ENCODE results near the gene PAFAH2.

Gene PAFAH2

DNA sequence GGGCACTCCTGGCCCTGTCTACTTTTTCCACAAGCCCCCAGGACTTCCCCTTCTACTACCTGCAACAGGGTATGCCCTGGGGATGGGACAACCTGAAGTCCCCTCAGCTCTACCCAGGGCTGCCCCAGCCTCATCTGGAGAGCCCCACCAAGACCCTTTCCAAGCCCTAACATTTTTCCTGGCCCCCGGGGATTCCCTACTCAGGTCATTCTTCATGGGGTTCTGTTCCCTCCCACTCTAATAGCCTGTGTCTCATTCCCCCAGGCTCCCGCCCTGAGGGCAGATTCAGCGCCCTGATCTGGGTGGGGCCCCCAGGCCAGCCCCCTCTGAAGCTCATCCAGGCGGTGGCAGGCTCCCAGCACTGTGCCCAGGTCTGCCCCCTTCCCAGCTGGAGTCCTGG lies 33.3 kb upstream of the PAFAH2 start:
- DNase-seq: no peak

DNA sequence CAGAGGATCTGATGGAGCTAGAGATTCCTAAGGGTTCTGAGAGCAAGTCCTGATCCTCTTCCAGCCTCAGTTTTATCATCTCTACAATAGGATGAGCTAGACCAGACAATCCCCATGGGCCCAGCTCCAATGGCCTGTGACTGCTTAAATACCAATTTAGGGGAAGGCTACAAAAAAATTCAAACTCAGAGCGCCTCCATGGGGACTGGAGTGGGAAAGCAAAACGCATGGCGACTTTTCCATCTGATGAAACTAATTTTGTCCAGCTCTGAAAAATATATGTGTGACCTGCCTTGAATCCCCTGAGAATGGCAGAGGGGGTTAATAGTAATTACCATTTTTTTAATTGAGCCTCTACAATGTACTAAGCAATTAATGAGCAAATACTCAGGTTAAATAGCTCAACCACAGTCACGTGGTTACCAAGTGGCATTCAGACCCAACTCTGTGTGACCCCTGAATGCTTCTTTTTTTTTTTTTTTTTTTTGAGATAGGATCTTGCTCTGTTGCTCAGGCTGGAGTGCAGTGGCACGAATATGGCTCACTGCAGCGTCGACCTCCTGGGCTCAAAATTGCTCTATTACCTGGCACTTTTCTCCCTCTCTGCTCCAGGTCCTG lies 32.1 kb upstream of the PAFAH2 start:
- no peak for DNase-seq

DNA sequence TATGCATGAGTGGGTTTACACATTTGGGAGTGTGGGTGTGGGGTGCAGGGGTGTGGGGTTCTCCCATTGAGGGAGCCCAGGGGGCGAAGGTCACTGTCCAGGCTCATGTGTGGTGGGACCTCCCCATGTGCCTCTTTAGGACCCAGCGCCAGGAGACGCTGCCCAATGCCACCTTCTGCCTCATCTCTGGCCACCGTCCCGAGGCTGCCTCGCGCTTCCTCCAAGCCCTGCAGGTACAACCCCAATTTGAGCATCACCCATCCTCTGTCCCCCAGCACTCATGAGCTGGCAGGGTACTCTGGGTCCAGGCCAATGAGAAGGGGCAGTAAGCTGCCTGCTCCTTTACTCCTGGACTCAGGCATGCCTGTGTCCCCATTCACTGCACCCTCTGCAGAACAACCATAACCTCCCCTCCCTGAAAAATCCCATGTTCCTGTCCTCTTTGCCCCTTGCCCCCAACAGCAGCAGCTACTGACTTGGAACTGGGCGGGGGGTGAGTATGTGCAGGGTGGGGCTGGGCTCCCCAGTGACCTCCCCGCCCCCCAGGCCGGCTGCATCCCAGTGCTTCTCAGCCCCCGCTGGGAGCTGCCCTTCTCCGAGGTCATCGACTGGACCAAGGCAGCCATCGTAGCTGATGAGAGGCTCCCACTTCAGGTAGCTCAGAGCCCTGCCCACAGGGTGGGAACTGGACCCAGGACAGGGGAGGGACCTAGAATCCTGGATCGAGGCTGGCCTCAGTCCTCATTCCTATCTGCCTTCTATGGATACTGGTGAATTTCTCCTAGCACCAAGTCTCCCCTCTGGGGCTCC lies 31.4 kb upstream of the PAFAH2 start:
- DNase-seq: no peak

DNA sequence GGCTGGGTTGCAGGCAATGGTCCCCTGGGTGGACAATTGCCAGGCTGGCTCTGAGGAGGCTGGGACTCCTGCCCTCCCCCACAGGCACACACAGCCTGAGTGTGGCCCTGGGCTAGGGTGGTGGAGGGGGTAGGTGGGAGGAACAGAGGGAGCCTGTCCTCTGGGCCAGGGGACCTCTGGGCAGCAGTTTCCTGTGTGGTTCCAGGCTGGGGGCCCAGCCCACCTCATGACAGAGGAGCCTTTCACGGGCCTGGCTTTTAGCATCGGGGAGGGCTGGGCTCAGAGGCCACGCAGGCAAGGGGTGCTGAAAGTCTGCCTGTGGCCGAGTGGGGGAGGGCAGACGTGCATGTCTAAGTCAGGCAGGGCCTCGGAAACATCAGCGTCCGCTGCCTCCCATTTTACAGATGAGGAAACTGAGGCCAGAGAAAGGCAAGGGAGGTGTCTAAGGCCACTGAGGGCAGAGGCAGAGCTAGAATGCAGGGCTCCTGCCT lies 30.7 kb upstream of the PAFAH2 start:
- no peak for DNase-seq

DNA sequence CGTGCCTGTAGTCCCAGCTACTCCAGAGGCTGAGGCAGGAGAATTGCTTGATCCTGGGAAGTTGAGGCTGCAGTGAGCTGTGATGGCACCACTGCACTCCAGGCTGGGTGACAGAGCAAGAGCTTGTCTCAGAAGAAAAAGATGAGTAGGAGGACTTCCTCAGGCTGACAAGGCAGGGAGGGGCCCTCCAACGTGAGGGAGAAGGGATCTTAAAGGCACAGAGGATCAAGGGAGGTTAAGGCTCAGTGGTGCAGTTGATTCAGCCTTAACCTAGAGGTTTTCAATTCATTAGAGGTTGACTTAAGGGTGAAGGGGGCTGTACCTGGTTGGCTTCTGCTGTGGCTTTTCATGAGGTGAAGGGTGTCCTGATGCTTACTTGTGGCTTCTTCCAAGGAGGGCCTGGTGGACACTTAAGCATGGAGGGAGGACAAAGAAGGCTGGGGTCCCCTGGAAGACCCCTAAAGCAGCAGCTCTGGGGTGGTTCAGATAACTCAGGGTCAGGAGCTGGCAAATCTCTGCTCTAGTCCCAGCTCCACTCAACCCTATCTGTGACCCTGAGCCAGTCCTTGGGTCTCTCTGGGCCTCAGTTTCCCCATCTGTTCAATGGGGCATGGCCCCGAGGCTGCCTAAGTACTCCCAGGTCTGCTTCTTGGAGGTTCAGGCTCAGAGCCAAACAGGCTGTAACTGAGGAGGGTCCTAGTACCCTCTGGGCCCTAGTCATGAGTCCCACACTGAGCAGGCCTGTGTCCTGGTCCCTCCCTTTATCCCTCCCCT lies 30.0 kb upstream of the PAFAH2 start:
- peak; percentile 44 for DNase-seq

DNA sequence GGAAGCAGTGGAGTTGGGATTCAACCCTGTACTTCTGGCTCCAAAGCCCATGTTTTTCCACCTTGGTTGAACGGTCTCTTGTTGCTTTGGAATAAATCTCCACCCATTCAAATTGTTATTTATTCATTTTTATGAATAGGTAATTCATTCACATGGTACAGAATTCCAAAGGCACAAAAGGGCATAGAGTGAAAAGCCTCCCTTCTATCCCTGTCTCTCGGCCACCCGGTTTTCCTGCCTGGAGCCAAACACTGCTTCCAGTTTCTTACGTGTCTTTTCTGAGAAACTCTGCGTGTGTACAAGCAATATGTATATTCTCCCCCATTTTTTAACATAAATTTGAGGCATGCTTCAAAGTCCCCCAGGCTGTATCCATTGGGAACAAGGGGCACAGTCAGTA lies 27.7 kb upstream of the PAFAH2 start:
- no peak for DNase-seq

DNA sequence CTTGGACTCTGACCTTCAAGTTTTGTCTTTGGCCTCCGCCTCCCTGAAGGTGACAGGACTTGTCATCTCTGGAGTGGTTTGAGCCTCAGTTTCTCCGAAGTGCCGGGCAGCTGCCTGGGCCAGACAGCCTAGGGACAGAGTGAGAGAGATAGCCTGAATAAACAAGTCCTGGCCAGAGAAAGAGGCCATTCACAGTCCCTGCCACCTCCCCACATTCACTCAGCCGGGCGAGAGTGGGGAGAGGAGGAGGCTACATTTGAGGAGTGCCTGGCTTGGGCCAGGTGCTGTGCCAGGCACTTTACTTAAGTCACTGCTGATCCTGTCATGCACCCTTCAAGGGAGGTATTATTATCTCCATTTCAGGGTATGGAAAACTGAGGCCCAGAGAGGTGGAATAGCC lies 27.2 kb upstream of the PAFAH2 start:
- DNase-seq: no peak

DNA sequence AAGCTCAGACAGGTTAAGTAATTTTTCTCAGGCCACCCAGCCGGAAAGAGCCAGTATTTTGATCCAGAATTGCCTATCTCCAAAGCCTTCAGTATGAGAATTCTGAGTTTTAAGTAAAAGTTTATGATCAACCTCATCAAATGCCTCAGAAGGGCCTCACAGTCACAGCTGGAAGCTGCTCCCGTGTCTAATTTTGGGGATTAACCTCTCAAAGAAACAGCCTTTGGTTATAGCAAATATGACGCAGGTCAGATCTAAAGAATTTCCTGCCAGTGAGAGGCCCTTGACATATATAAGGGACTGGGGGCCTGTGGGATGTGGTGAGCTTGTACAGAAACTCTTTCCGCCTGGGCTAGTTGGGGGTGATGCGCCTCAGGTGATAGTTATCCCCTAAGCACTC lies 26.0 kb upstream of the PAFAH2 start:
- no peak for DNase-seq

DNA sequence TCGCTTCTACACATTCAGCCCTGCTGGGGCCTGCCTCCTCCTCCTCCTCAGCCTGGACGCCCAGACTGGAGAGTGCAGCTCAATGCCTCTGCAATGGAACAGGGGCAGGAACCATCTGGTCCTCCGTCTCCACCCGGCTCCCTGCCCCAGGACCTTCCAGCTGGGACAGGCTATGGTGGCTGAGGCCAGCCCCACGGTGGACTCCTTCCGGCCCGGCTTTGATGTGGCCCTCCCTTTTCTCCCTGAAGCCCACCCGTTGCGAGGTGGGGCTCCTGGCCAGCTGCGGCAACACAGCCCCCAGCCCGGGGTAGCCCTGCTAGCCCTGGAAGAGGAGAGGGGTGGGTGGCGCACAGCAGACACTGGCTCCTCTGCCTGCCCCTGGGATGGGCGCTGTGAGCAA lies 25.1 kb upstream of the PAFAH2 start:
- no peak for DNase-seq

DNA sequence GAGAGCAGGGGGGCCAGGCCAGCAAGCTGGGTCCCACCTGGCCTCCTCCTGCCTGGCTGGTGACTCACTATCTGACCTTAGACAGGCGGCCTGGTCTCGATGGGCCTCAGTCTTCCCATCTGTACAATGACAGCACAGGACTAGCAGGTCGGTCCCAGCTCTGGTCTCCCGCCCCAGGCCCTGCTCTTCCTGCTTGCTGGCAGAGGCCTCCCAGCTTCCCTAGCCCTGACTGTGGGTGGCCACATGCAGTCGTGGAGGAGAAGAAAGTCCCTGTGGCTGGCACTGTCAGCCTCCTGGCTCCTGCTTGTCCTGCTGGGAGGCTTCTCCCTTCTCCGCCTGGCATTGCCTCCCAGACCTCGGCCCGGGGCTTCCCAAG lies 24.5 kb upstream of the PAFAH2 start:
- no peak for DNase-seq

DNA sequence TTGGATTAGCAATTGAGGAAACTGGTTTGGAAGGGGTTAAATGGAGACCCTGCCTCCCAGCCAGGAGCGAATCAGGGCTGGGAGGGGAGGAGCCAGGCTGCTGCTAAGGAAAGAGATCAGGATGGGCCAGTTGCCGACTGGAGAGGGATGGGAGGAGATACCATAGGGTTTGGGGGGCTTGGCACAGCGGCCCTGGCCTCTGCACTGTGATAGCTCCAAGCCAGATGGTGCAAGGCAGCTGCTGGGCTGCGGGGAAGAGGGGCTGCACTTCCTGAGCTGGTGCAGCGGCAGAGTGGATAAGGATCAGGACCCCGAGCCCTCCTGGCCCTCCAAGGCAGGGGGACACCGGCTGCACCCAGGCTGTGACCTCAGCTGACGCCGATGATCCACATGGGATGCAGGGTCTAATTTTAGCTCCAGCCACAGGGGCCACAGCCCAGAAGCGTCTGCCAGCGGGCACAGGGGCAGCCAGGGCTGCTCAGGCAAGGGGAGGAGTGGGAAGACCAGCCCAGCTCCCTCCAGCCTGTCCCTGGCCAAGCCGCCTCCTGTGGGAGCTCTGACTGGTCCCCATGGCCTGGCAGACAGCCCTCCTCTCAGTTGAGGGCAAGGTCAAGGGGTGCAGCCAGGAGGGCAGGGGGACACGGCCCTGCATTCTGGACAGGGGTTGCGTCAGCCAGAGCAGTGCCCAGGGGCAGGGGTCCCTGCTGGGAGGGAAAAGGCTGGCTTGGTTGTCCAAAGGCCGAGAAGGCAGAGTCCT lies 24.0 kb upstream of the PAFAH2 start, which contains the start of gene EXTL1:
EXTL1 (plus strand) TSS at position 129 of the 757 bp plus-strand sequence. CDS start 872 bp downstream, outside the sequence.
- DNase-seq: no peak

DNA sequence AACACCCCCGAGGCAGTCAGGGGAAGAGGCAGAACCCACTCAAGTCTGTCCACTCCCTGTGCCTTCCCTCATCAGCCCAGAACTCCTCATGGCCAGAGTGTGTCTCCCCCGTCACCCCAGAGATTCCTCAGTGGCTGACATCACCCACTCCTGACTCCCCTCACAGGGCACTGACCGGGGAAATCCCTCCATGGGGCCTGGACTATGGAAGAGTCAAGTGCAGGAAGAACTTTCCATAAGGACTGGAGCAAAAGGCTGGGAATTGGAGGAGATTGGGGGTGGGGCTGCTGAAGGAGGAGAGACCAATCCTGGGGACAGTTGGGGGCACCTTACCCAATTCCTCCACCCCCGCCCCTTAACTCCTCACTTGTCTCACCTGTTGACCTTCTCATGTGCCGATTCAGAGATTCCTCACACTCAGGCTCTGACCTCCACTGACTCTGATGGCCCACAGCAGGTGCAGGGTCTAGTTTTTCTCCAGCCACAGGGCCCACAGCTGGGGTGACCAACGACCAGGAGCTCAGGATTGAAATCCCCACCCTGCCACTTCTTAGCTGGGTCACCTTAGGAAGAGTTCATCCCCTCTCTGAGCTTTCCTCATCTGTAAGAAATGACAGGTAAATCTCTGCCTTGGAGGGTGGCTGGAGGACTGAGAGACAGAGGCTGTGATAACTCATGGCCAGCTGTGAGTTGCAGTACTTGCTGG lies 23.2 kb upstream of the PAFAH2 start:
- DNase-seq: no peak

DNA sequence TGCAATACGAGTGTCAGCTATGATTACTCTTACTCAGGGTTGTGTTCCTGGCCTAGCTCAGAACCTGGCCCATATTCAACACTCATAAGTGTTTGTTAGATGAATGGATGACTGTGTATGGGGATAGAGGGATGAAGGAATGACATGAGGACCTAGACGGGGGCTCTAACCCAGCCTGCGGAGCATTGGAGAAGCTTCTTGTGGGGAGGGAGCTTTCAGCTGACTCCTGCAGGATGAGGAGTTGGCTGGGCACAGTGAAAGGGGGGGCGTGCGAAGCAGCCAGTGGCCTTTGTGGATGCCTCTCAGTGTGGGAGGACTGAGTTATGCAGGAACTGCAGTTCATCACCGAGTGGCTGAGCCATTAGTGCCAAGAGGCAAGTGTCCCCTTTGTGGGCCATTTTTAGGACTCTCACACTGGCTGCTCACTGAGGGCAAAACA lies 22.5 kb upstream of the PAFAH2 start:
- DNase-seq: no peak

DNA sequence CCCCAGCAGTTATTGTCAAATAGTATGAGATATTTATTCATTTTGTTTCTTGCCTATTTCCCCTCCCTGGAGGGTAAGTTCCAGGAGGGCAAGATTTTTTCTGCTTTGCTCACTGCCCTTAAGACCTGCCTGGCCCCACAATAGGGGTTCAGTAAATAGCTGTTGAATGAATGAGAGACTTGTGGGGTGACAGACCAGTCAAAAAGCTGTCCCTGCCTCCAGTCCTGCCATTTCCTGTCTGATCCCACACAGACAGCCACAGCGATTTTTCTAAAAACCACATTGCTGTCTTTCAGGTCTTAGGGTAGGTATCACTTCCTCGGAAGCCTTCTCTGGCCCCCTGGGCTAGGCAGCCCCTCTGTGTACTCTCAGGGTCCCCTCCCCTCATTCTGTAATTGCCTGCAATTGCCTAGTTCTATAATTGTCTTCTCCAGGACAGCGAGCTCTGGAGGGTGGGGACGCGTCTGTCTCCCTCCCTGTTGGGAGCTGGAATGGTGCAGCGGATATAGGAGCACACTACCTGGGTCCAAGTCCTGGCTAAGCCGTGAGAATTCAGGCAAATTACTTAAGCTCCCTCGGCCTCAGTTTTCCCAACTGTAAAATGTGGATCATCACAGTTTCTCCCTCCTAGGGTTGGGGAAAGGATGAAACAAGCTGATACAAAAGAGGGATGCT lies 21.9 kb upstream of the PAFAH2 start:
- DNase-seq: no peak

DNA sequence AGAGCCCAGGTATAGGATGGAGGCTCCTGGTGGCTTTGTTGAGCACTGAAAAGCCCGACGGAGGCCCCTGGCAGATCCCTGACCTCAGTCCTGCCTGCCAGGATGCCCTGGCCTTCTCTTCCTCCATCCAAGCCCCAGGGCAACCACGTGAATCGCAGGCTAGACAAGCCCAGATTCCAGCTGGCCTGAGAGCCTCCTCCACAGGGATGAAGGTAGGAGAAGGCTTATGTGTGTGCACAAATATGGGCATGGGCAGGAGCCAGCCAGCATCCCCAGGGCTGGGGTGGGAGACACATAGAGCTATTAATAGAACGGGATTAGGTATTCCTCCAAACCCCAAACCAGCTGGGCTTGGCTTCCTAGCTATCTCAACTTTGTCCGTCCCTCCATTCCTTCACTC lies 19.7 kb upstream of the PAFAH2 start:
- no peak for DNase-seq

DNA sequence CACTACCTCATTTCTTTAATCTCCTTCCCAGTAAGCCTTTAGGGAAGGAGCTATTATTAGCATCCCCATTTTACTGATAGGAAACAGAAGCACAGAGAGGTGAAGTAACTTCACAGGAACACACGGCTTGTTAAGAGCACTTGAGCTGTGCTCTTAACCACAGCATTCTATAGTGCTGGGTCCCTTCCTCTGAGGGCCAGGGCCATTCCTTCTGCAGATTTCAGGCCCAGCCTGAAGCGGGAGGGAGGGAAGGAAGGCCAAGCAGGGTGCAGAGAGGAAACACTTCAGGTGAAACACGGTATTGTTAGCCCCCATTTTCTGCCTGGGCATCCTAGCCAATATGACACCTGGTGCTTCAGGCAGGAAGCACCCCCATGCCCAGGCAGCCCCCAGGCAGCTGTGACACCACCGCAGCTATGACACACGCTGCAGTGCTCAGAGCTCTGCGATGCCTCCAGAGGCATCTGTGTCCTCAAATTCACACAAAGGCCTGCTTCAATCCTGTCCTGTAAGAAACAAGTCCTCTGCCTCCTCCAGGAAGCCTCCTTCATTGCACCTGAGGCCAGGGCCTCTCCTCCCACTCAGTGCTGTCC lies 19.2 kb upstream of the PAFAH2 start:
- DNase-seq: no peak

DNA sequence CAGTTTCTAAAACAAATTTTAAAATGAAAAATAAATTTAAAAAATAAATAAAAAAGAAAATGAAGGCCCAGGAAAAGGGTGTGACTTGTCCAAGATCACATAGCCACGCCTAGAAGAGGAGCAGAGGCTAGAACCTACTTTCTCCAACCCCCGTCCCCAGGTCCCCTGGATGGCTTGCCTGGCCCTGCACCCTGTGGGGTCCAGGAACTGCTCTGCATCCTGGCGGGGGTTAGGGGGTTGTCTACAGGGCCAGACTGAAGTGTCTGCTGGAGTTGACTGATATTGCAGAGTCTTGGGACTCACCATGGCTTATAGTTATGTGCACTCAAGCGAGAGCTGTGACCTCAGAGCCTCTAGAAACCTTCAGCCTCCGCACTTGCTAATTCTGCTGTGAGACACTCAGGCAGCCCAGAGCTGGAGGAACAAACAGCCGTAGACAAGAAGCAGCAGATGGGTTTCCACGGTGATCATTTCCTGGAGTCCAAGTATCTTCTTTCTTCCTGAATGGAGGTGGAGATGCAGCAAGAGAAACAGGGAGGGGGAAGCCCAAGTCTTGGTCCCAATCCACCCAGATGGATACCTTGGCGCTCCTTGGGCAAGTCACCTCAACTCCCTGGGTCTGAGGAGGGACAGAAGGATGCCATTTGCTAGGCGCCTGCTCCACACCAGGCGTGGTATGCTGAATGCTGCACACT lies 18.5 kb upstream of the PAFAH2 start:
- no peak for DNase-seq

DNA sequence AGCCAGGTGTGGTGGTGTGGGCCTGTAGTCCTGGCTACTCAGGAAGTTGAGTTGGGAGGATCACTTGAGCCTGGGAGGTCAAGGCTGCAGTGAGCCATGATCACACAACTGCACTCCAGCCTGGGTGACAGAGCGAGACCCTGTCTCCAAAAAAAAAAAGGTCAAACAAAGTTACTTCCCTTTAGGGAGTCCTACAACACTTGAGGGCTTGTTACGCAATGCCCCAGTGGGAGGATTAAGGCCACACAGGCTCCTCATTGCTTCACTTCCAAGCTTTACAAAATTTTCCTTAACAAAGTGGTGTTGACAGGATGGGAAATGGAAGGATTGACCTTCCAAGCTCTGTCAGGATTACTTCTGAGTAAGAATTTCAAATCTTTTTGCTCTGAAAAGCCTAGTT lies 17.5 kb upstream of the PAFAH2 start:
- no peak for DNase-seq

DNA sequence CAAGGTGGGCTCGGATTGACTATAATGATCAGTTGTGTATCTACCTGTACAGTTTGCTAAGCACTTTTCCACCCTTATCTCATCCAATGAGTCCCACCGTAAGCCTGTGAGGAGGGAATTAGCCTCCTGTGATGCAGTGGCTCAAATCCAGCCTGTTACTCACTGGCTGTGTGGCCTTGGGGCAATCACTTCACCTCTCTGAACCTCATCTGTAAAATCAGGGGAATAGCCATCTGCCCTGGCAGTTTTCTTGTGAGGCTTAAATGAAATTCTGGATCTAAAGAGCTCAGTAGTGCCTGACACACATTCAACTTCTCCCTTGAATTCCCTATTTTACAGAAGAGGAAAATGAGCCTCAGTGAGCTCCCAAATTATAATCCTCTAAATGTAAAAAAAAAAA lies 16.3 kb upstream of the PAFAH2 start:
- DNase-seq: no peak

DNA sequence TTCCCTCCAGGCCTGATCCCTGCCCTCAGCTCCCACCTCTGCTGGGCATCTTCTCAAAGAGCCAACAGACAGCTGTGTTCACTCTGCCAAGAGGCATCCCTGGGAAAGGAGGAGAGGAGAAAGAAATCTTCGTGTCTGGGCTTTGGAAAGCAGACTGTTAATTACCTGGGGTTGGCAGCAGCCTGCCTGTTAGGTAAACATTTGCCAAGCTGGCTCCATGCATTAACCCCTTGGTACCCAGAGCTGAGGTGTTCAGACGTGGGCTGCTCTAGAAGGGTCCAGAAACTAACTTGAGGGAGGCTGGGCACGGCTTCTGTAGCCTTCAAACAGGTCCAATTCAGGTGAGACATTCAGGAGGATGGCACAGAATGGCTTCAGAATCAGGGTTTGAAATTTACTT lies 15.0 kb upstream of the PAFAH2 start:
- no peak for DNase-seq

DNA sequence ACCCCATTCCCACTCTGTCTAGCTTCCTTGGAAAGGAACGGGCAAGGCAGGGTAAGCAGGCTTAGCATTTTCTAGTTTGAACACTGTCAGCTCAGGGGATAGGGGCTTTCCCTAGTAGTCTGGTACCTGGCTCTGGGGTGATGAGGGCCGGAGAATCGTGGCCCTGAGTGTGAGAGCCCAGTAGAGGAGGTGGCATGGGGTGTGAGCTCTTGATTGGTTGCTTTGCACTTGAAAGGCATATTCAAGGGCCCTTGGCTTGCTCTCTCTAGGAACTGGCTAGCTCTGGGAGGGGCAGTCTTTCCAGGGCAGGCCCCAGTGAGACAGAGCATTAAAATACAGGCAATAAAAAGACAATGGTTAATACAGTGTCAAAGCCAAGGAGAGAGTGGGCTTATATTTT lies 13.0 kb upstream of the PAFAH2 start:
- no peak for DNase-seq
